Neutrophil (primary cell): ENCODE results near the gene CHCHD6.

Experiments
- H3K27ac ChIP-seq: fragments of 200-600 bp; sonication (generic); 2 replicates; pipeline ENCODE4 v1.5.1; 2016; ENCODE audit warnings: mild to moderate bottlenecking, moderate library complexity
- H3K27me3 ChIP-seq: fragments of 200-600 bp; sonication (generic); 2 replicates; pipeline ENCODE4 v1.6.0; 2016; ENCODE audit warnings: mild to moderate bottlenecking
- H3K36me3 ChIP-seq: fragments of 200-600 bp; sonication (generic); 2 replicates; pipeline ENCODE4 v1.5.1; 2017
- H3K4me1 ChIP-seq, 2 experiments: fragments of 200-600 bp in 1 of 2; sonication (generic) in 1 of 2; 1 replicate in 1 of 2; 2 replicates in 1 of 2; pipeline versions ENCODE4 v1.5.1 to v1.6.1; 2013 to 2016; ENCODE audit warnings: low read depth in 1 of 2, low read length in 1 of 2, mild to moderate bottlenecking in 1 of 2, moderate library complexity in 1 of 2; ENCODE audit not compliant: control insufficient read depth in 1 of 2, insufficient read depth in 1 of 2
- H3K4me3 ChIP-seq, 2 experiments: fragments of 200-600 bp in 1 of 2; sonication (generic) in 1 of 2; 1 replicate in 1 of 2; 2 replicates in 1 of 2; pipeline ENCODE4 v1.5.1; 2013 to 2016; ENCODE audit warnings: low read depth in 1 of 2, low read length in 1 of 2, mild to moderate bottlenecking in 1 of 2, moderate library complexity in 1 of 2
- H3K9me3 ChIP-seq: fragments of 200-600 bp; sonication (generic); 2 replicates; pipeline ENCODE4 v1.5.1; 2016
- CTCF ChIP-seq: fragments of 200-600 bp; sonication (generic); IDR thresholded peaks from 2 replicates; pipeline ENCODE4 v1.5.1; 2016; ENCODE audit warnings: antibody characterized with exemption

The CHCHD6 gene

DNA sequence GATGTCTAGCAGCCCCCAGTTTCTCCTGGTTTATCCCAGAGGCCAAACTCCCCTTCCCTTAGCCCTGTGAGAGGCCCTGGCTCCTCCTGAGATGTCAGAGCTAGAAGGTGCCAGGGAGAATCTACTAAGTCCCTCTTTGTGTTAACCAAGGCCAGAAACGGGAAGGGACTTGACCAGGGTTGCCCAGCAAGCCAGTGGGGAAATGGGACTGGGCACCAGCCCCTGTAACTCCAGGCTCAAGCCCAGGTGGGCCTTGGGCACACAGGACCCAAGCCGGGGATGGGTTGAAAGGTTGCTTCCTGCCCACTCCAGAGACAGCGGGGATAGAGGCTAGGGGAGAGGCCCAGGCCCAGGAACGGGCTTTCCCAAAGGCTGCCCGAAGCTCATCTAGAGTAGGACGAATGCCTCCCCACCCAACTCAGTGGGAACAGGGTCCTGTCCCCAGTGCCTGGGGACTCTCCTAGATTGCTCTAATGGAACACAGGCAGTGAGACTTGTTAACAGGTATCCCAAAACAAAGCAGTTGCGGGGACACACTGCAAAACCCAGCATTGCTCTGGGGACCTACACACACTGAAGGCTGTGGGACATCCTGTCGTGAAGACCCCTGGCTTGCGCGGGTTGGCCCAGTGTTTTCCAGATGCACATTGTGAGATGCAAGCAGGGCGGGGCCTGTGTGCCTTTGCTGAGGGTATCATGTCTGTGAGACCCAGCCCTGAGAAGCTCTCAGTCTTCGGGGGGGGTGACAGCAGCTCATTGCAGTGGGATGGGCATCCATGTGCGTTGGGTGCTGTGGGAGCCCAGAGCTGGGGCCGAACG is 36.2 kb upstream of the CHCHD6 start:
- Histone ChIP-seq H3K36me3 (no peaks in the 10 kb centered on the region), H3K4me3 (no peak overlapping the region), H3K27me3 (no peaks in the 10 kb centered on the region), H3K4me1 (no peaks in the 10 kb centered on the region), H3K27ac (no peak overlapping the region), H3K9me3 (no peaks in the 10 kb centered on the region)
- TF ChIP-seq CTCF: no peak

DNA sequence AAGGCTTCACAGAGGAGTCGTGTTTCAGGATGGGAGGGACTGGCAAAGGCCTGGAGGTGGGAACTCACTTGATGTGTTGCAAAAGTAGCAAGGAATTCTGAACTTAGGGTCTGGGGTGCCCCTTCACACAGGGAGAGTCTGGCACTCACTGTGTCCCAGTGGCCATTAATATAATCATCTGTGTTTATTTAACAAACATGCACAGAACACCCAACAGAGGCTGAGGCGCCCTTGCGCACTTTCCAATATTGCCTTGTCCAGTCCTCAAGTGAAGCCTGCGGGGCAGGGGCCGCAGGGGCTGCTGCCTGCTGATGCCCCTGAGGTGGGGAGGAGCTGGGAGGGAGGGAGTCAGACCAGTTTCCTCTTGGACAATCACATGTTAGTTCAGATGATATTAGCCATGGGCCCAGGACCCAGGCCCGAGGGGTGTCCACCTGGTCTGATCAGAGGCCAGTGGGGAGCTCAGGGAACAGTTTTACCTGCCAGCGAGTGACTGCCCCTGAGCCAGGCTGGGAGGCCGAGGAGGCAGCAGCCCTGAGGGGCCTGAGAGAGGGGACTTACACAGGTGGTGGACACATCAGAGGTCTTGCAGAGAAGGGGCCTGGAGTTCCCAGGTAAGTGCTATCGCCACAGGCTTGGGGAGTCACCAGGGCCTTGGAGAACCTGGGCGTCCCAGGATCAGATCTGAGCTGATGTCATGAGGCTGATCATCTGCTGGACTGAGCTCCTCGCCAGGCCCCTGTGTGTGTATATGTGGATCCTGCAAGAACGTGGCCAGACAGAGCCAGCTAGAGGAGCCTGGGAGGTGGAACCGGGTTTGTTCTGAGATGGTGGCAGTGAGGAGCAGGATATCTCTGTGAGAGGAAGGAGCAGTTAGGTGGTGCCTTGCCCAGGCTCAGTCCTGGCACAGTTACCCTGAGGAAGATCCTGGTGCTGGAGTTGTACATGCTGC is 35.3 kb upstream of the CHCHD6 start:
- no peak for TF ChIP-seq CTCF
- Histone ChIP-seq H3K27me3 (no peaks in the 10 kb centered on the region), H3K9me3 (no peaks in the 10 kb centered on the region), H3K4me1 (no peaks in the 10 kb centered on the region), H3K4me3 (no peak overlapping the region), H3K36me3 (no peaks in the 10 kb centered on the region), H3K27ac (no peak overlapping the region)

GRCh38 chr3:126671521-126671920 is 32.5 kb upstream of the CHCHD6 start:
- TF ChIP-seq CTCF: no peak
- H3K27ac ChIP-seq: no peak overlapping the region
- H3K4me3 ChIP-seq: no peak overlapping the region
- H3K4me1 ChIP-seq: no peaks in the 10 kb centered on the region
- peaks cover 2% of the 10 kb centered on the region for H3K27me3 ChIP-seq
- H3K9me3 ChIP-seq: no peaks in the 10 kb centered on the region
- no peaks in the 10 kb centered on the region for H3K36me3 ChIP-seq

DNA sequence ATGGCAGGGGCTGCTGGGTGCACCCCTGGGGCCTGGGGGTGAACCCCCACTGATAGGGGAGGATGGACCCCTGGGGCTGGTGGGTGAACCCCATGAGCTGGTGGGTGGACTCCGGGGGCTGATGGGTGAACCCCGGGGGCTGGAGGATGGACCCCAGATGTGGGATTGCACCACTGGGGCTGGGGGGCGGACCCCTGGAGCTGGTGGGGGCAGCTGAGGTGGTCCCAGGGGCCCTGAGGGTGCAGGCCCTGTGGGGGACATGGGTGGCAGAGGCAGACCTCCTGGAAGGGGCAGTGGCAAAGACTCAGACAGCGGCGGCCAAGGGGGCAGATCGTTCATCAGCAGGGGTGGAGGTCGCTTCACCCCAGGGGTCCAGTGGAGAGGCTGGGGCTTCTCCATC is 31.7 kb upstream of the CHCHD6 start:
- Histone ChIP-seq H3K4me1 (no peaks in the 10 kb centered on the region), H3K27me3 (peaks cover 10% of the 10 kb centered on the region), H3K4me3 (no peak overlapping the region), H3K36me3 (no peaks in the 10 kb centered on the region), H3K27ac (no peak overlapping the region), H3K9me3 (no peaks in the 10 kb centered on the region)
- TF ChIP-seq CTCF: no peak

GRCh38 chr3:126672741-126673140 is 31.3 kb upstream of the CHCHD6 start:
- Histone ChIP-seq H3K9me3 (no peaks in the 10 kb centered on the region), H3K27me3 (peaks cover 13% of the 10 kb centered on the region), H3K27ac (no peak overlapping the region), H3K4me3 (no peak overlapping the region), H3K36me3 (no peaks in the 10 kb centered on the region), H3K4me1 (no peaks in the 10 kb centered on the region)
- TF ChIP-seq CTCF: no peak
